K562 (cell line): ENCODE data around the gene PILRA. TPM values are rescaled to one million over a fixed set of nuclear protein-coding genes. Genes with fewer than 3 reads are reported as not detected.
A peak's percentile ranks its signal among the peaks of the same experiment; 100 is the strongest.

ENCODE experiments used
- ESRRA ChIP-seq: fragments of 450-650 bp; IDR thresholded peaks from 2 replicates; pipeline ENCODE4 v1.6.1; 2014; ENCODE audit warnings: low read depth, mild to moderate bottlenecking, moderate library complexity, borderline replicate concordance
- GTF2F1 ChIP-seq: IDR thresholded peaks from 2 replicates; pipeline ENCODE4 v1.6.1; 2011; ENCODE audit warnings: low read depth, low read length, improper control_type of control experiment
- HCFC1 ChIP-seq: IDR thresholded peaks from 2 replicates; pipeline ENCODE4 v1.6.1; 2012; ENCODE audit warnings: low read depth, low read length, improper control_type of control experiment
- PRMT5 ChIP-seq: sonication (generic); formaldehyde crosslinking; IDR thresholded peaks from 2 replicates; pipeline ENCODE4 v1.5.0; 2020; ENCODE audit warnings: missing genetic modification reagents
- RBFOX2 ChIP-seq: fragments of 200-400 bp; formaldehyde crosslinking; IDR thresholded peaks from 2 replicates; pipeline ENCODE4 v1.6.1; 2017; ENCODE audit warnings: low read depth, mild to moderate bottlenecking, low read length, moderate library complexity
- SOX6 ChIP-seq: fragments of 450-650 bp; IDR thresholded peaks from 2 replicates; pipeline ENCODE4 v1.6.1; 2014; ENCODE audit warnings: mild to moderate bottlenecking
- SPI1 ChIP-seq: IDR thresholded peaks from 2 replicates; pipeline ENCODE4 v1.6.1; 2011; ENCODE audit warnings: low read depth, low read length, control low read depth, borderline replicate concordance
- SRSF3 ChIP-seq: fragments of 200-400 bp; formaldehyde crosslinking; IDR thresholded peaks from 2 replicates; pipeline ENCODE4 v1.6.1; 2016; ENCODE audit warnings: mild to moderate bottlenecking, low read length, moderate library complexity; ENCODE audit not compliant: insufficient read depth
- YY1 ChIP-seq, 3 experiments: IDR thresholded peaks; 2 replicates each; pipeline ENCODE4 v1.6.1; 2011; ENCODE audit warnings: low read length in 2 of 3, mild to moderate bottlenecking in 2 of 3, moderate library complexity in 2 of 3, borderline replicate concordance in 1 of 3, control low read depth in 1 of 3, low read depth in 1 of 3; ENCODE audit not compliant: insufficient read depth in 3 of 3, insufficient replicate concordance in 2 of 3, control insufficient read depth in 1 of 3, insufficient read length in 1 of 3; ENCODE audit errors: extremely low read depth in 1 of 3
- ZKSCAN3 ChIP-seq: fragments of 250-450 bp; sonication (Bioruptor Pico); IDR thresholded peaks from 2 replicates; pipeline ENCODE4 v1.4.0; 2020
- ZNF280B ChIP-seq: fragments of 250-450 bp; sonication (Bioruptor Pico); IDR thresholded peaks from 2 replicates; pipeline ENCODE4 v1.5.1; 2021; ENCODE audit warnings: mild to moderate bottlenecking
- ZNF780A ChIP-seq: fragments of 250-450 bp; sonication (Bioruptor Pico); IDR thresholded peaks from 2 replicates; pipeline ENCODE4 v1.5.0; 2021; ENCODE audit warnings: mild to moderate bottlenecking
- polyA plus RNA-seq, 8 experiments: library from polyadenylated mRNA; depleted of rRNA in 4 of 8; stranded (reverse) in 5 of 8; unstranded in 3 of 8; fragments of >200 nt; fragmentation: Nextera tagmentation in 2 of 8; fragmentation: Illumina TruSeq in 1 of 8; extraction: Ambion mirVana in 2 of 8; extraction: Trizol in 1 of 8; gene quantifications; 2 replicates each; pipeline versions ENCODE4 v1.2.1 to v1.2.3, GENCODE V29; 2011 to 2014; ENCODE audit warnings: inconsistent platforms in 1 of 8, missing spikeins in 1 of 8
- total RNA-seq, 7 experiments: library from RNA; depleted of rRNA in 6 of 7; stranded (reverse); fragments of >200 nt in 6 of 7; fragmentation: Illumina TruSeq in 2 of 7; extraction: Trizol in 2 of 7; gene quantifications; 2 replicates each; pipeline versions ENCODE4 v1.2.1 to v1.2.3, GENCODE V29; 2011 to 2021; ENCODE audit warnings: low replicate concordance in 1 of 7
- TF ChIP-seq, protein P1 (sequence below): sonication (generic); formaldehyde crosslinking; IDR thresholded peaks from 2 replicates; pipeline ENCODE4 v1.8.1; 2023; ENCODE audit warnings: mild to moderate bottlenecking, missing genetic modification reagents, moderate library complexity

The PILRA gene
- total and polyA plus RNA-seq, 9 of the 15 experiments (the other 6 are each of a cell fraction or from before 2014, with no cell fraction given), result 0.13 to 1.8 (median 0.62) TPM

GRCh38 chr7:100428967-100429636 lies 55.8 kb downstream of the PILRA start (continued):
- TF ChIP-seq ZNF280B (CRISPR knock-in tag), result no peak
- peak; percentile 1; the same call in 1 of the 2 replicates for TF ChIP-seq PRMT5 (CRISPR knock-in tag)
- TF ChIP-seq HCFC1, result 0 out of 2 replicates have a peak, but pooled peaks have one; percentile 13
- peak; percentile 36; the same call in 1 of the 2 replicates for TF ChIP-seq SPI1
- TF ChIP-seq ZKSCAN3, result no peak
- TF ChIP-seq ESRRA, result peak; percentile 20; the same call in 1 of the 2 replicates
- TF ChIP-seq YY1 (IDR thresholded peaks at IDR 0.05; ENCODE audit: borderline replicate concordance in 1 of 3, control insufficient read depth in 1 of 3, extremely low read depth in 1 of 3, insufficient read depth in 3 of 3, insufficient read length in 1 of 3, insufficient replicate concordance in 2 of 3, low read depth in 1 of 3, low read length in 2 of 3), result peak in 1 of 3 experiments; percentile 56
- peak; percentile 63 for TF ChIP-seq GTF2F1
- TF ChIP-seq RBFOX2, result peak; percentile 66
- TF ChIP-seq ZNF780A (CRISPR knock-in tag), result no peak
- no peak for TF ChIP-seq SRSF3
- TF ChIP-seq, protein P1, sequence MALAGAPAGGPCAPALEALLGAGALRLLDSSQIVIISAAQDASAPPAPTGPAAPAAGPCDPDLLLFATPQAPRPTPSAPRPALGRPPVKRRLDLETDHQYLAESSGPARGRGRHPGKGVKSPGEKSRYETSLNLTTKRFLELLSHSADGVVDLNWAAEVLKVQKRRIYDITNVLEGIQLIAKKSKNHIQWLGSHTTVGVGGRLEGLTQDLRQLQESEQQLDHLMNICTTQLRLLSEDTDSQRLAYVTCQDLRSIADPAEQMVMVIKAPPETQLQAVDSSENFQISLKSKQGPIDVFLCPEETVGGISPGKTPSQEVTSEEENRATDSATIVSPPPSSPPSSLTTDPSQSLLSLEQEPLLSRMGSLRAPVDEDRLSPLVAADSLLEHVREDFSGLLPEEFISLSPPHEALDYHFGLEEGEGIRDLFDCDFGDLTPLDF (CRISPR knock-in tag), result peak; percentile 19
- TF ChIP-seq SOX6, result no peak; the same call in none of the 2 replicates
